ENCODE results near the gene NPLOC4.
A peak's percentile ranks its signal among the peaks of the same experiment; 100 is the strongest.

Gene NPLOC4

GRCh38 chr17:81583589-81584342 lies 53.1 kb downstream of the NPLOC4 start:
- DNase-seq (ENCODE audit: low read depth): no peak

GRCh38 chr17:81582749-81583148 lies 54.2 kb downstream of the NPLOC4 start:
- DNase-seq (ENCODE audit: low read depth): no peak

- DNase-seq (ENCODE audit: low read depth): no peak
These were observed 54.6 kb downstream of the NPLOC4 start for GRCh38 chr17:81582341-81582740.

DNA sequence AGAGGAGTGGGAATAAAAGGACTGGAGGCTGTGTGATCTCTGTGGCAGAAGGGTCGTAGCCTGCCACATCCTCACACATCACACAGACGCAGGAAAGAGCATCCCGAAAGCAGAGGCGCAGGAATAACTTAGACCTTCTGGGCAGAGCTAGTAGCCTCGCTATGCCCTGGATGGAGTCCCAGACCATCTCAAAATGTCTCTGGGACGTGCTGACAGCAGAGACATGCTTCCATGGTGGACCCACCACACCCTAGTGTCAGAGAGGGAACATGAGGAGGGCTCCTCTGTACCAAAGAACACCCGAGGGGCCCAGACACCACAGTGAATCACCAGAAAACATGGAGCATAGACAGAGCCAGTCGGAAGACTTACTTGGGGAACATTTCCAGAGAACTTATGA lies 55.2 kb downstream of the NPLOC4 start:
- DNase-seq (ENCODE audit: low read depth): no peak

DNA sequence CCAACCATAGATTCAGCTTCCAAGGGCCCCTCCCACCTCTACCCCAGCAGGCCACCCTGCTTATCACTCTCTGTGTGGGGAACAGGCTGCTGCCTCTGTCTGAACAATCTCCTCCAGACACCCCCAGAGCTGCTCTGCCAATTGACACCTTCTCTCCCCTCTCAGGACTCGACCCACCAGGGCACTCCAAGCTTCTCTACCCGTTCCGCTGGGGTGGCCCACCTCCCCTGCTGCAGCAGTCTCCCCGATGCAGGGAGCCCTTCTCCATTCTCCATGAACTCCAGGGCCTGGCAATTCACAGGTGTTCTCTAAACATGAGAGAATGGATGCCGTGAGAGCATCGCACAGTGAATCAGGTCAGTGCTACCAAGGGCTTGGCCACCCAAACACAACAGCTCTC lies 56.4 kb downstream of the NPLOC4 start:
- DNase-seq (ENCODE audit: low read depth): no peak

DNA sequence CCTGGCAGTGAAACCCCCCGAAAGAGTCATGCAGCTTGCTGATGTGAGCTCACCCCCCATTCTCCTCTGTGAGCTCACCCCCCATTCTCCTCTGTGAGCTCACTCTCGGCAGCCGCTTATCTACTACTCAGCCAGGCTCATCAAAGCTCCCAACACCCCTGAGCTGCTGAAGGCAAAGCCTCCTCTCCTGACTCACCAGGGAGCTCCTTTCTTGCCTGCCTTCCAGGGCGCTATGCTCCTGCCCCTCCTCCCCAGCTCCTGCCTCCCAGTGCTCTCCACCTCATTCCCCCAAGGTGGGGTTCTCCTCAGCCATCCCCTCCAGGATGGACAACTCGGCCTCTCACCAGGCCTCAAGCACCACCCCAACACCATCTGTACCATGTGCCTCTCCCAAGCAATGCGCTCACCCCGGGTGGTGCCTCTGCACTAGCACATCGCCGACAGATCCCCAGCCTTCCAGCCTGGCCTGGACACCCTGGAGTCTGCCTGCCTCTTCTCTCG lies 57.0 kb downstream of the NPLOC4 start:
- DNase-seq (ENCODE audit: low read depth): no peak

GRCh38 chr17:81579298-81579697 lies 57.6 kb downstream of the NPLOC4 start:
- no peak for DNase-seq (ENCODE audit: low read depth)

- peak; percentile 17 for DNase-seq (ENCODE audit: low read depth)
These were observed 58.2 kb downstream of the NPLOC4 start for GRCh38 chr17:81578561-81579225.

GRCh38 chr17:81578038-81578441 lies 58.9 kb downstream of the NPLOC4 start:
- DNase-seq (ENCODE audit: low read depth): no peak

GRCh38 chr17:81577278-81578000 lies 59.5 kb downstream of the NPLOC4 start:
- no peak for DNase-seq (ENCODE audit: low read depth)

- no peak for DNase-seq (ENCODE audit: low read depth)
These were observed 60.2 kb downstream of the NPLOC4 start for GRCh38 chr17:81576621-81577277.

- DNase-seq (ENCODE audit: low read depth): no peak
These were observed 61.1 kb downstream of the NPLOC4 start for GRCh38 chr17:81575836-81576235.

DNA sequence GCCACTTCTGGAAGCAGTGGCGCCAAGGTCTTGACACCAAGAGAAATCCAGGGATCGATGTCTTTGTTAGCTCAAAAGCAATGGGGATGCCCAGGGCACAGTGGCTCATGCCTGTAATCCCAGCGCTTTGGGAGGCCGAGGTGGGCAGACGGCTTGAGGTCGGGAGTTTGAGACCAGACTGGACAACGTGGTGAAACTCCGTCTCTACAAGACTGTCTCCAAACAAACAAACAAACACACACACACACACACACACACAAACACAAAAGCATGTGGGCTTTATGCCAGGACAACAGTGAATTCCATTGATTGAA lies 62.3 kb downstream of the NPLOC4 start:
- DNase-seq (ENCODE audit: low read depth): no peak

GRCh38 chr17:81573794-81574642 lies 62.9 kb downstream of the NPLOC4 start:
- DNase-seq (ENCODE audit: low read depth): no peak

- no peak for DNase-seq (ENCODE audit: low read depth)
These were observed 64.2 kb downstream of the NPLOC4 start for GRCh38 chr17:81572563-81573168.

- DNase-seq (ENCODE audit: low read depth): no peak
These were observed 65.9 kb downstream of the NPLOC4 start for GRCh38 chr17:81570964-81571363.

DNA sequence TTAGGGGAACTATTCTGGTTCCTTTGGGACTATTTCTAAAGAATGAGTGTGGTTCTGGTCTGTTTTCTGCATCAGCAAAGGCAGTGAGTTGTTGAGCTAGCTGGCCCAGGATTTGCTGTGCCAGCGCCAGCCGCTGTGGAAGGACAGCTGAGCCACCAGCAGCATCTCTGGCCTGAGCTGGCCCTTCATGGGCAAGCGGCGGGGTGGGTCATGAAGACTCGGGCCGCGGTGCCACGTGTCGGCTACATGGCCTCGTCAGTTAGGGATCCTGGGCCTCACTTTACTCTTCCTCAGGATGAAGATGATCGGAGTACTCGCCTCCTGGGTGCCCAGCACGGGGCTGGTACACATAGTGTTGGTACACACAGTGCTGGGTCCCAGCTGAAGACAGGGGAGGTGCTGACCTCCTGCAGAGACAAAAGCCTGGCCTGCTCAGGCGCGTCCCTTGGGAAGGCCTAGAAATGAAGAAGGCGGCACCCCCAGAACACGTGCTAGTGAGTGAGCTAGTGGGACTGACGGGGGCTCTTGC lies 66.9 kb downstream of the NPLOC4 start:
- DNase-seq (ENCODE audit: low read depth): no peak

DNA sequence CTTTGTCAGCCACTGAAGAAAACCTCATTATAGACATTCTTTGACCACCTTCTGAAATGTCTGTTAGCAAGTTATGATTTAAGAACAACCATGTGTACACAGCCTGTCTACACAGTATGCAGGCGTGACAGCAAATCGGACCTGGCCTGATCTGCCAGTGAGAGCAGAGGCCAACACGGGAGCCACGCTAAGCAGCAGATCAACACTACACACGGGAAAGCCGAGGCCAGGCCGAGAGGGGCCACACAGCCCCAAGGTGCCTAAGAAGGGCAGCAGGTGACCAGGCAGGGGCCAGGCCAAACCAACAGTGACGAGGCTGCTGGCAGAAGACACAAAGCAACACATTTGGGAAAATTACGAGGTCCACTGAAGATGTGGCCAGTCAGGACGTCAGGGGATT lies 68.5 kb downstream of the NPLOC4 start:
- no peak for DNase-seq (ENCODE audit: low read depth)

DNA sequence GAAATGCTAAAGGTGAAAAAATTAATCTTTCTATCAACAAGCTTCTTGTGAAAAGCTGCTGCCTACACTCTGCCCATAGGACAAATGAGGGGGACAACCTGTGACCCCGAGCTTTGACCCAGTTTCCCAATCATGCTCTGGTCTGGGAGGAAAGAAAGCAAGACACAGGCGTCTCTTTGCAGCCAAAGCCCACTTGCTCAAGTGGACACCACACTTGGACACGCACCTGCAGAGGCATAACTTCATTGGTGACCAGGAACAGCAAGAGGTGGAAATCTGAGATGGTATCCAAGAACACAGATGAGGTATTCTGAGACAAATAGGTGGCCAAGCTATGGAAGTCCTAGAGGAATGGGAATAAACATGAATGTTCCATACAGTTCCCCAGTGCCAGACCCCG lies 69.7 kb downstream of the NPLOC4 start:
- no peak for DNase-seq (ENCODE audit: low read depth)

DNA sequence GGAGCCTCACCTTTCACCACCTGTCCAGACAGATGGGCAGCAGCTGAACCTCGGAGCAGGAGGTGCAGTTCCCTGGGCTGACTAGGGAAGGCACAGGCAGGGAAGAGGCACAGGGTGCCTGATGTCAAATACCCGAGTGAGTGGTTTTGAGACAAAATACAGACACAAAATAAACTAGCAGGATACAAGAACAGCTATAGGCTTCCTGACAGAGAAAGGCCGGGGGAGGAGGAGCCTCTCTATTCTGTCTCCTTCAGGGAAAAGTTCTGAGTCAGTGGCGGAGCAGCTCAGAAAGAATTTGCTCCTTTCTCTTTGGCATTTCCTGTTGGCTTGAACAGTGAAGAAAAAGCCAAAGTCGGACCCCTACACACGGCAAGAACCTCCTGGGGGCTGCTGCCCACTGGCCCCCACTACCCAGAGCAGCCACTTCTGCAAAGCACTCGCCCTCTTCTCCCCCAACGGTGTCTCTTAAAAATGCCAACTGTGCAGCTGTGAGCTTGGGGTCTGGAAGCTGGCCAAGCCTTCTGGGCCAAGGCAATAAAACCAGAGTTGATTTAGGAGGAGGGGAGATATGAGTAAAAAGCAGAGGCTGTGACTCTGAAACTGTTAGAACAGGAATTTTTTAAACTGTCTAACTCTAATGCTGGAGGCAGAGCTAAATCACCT lies 70.3 kb downstream of the NPLOC4 start:
- DNase-seq (ENCODE audit: low read depth): no peak
